K562 treated with DMSO at 1 percent for 4 hours (cell line): Measurements from ENCODE around the gene CLTB. TPM values are rescaled to one million over a fixed set of nuclear protein-coding genes. Genes with fewer than 3 reads are reported as not detected.

Source experiments
- total RNA-seq: library from RNA; unstranded; fragments of 300-600 nt; gene quantifications from 2 replicates; pipeline ENCODE4 v1.2.3, GENCODE V29; 2022; ENCODE audit not compliant: insufficient read depth

The CLTB gene
- 69.9 and 102 TPM in 2 replicates for total RNA-seq

GRCh38 chr5:176415952-176416924 is at the start of gene CLTB:
Gene CLTB (minus strand): TSS chr5:176416539. CDS start chr5:176416363, 176 bp downstream.

GRCh38 chr5:176447978-176448608 is 31.8 kb upstream of the CLTB start, which contains the start of gene FAF2:
Gene FAF2 (plus strand): TSS chr5:176448385. CDS start chr5:176448408, 23 bp downstream.

GRCh38 chr5:176388444-176389134 is 27.8 kb downstream of the CLTB start, which contains the start of the genes HIGD2A and NOP16:
Gene HIGD2A (plus strand): TSS chr5:176388751. CDS start chr5:176388820, 69 bp downstream.
Gene NOP16 (minus strand): TSS chr5:176388598. CDS start chr5:176388539, 59 bp downstream.

GRCh38 chr5:176365351-176366231 is 50.7 kb downstream of the CLTB start, which contains the start of gene ARL10:
Gene ARL10 (plus strand): TSS chr5:176365487. CDS start chr5:176365564, 77 bp downstream.

GRCh38 chr5:176361437-176362232 is 54.7 kb downstream of the CLTB start, which contains the start of gene KIAA1191:
Gene KIAA1191 (minus strand): TSS chr5:176361764. CDS start chr5:176359508, 2,256 bp downstream.

Other genes with a start within 250 kb of the CLTB start
- gene SIMC1, start 178.1 kb downstream of the CLTB start, total RNA-seq: 8.4 and 14.2 TPM in 2 replicates
- 54.2 and 64.2 TPM in 2 replicates for gene KIAA1191, start 54.8 kb downstream of the CLTB start, total RNA-seq
- gene ARL10, start 51.1 kb downstream of the CLTB start, total RNA-seq: not detected in 2 replicates
- gene NOP16, start 27.9 kb downstream of the CLTB start, total RNA-seq: 16.0 and 17.2 TPM in 2 replicates
- 347 and 409 TPM in 2 replicates for gene HIGD2A, start 27.8 kb downstream of the CLTB start, total RNA-seq
- gene FAF2, start 31.8 kb upstream of the CLTB start, total RNA-seq: 22.4 and 26.1 TPM in 2 replicates
- gene RNF44, start 120.9 kb upstream of the CLTB start, total RNA-seq: 36.0 and 37.5 TPM in 2 replicates
- gene CDHR2, start 132.8 kb upstream of the CLTB start, total RNA-seq: not detected in 2 replicates
- gene GPRIN1, start 193.6 kb upstream of the CLTB start, total RNA-seq: 4.2 and 4.4 TPM in 2 replicates
- not detected in 2 replicates for gene SNCB, start 214.0 kb upstream of the CLTB start, total RNA-seq
- gene EIF4E1B, start 214.1 kb upstream of the CLTB start, total RNA-seq: not detected in 2 replicates
- 28.1 and 30.4 TPM in 2 replicates for gene TSPAN17, start 230.9 kb upstream of the CLTB start, total RNA-seq